Osteoblast (primary cell): ENCODE measurements around the gene RAB7B. TPM values are rescaled to one million over a fixed set of nuclear protein-coding genes. Genes with fewer than 3 reads are reported as not detected.

Experiments
- DNase-seq: peaks from one replicate; pipeline ENCODE4 v3.0.0; 2011; ENCODE audit warnings: low spot score, mixed read lengths; ENCODE audit not compliant: insufficient read length; ENCODE audit errors: missing footprints
- H2AFZ ChIP-seq: 2 replicates; pipeline ENCODE4 v1.6.0; 2011; ENCODE audit warnings: mild to moderate bottlenecking, low read length
- H3K27ac ChIP-seq: 2 replicates; pipeline ENCODE4 v1.5.1; 2011; ENCODE audit warnings: mild to moderate bottlenecking, low read depth, low read length, moderate library complexity
- H3K27me3 ChIP-seq: 2 replicates; pipeline ENCODE4 v1.6.0; 2012; ENCODE audit warnings: mild to moderate bottlenecking, control low read depth, inconsistent platforms, low read length, moderate library complexity; ENCODE audit not compliant: insufficient read depth
- H3K36me3 ChIP-seq: 2 replicates; pipeline ENCODE4 v1.5.1; 2011; ENCODE audit warnings: mild to moderate bottlenecking, low read length, control low read depth, moderate library complexity; ENCODE audit not compliant: insufficient read depth
- H3K4me1 ChIP-seq: 2 replicates; pipeline ENCODE4 v1.5.1; 2011; ENCODE audit warnings: mild to moderate bottlenecking, low read length, control low read depth, moderate library complexity; ENCODE audit not compliant: insufficient read depth
- H3K4me2 ChIP-seq: 2 replicates; pipeline ENCODE4 v1.6.0; 2011; ENCODE audit warnings: mild to moderate bottlenecking, low read length; ENCODE audit not compliant: insufficient read depth
- H3K4me3 ChIP-seq: fragments of 200-600 bp; sonication (generic); 3 replicates; pipeline ENCODE4 v1.5.1; 2012; ENCODE audit warnings: mild to moderate bottlenecking, low read length, inconsistent platforms; ENCODE audit not compliant: insufficient read depth
- H3K79me2 ChIP-seq: 2 replicates; pipeline ENCODE4 v1.6.0; 2012; ENCODE audit warnings: mild to moderate bottlenecking, low read length, control low read depth, inconsistent platforms; ENCODE audit not compliant: insufficient read depth
- H3K9me3 ChIP-seq: 2 replicates; pipeline ENCODE4 v1.5.1; 2011; ENCODE audit warnings: low read depth, low read length, control low read depth
- H4K20me1 ChIP-seq: 2 replicates; pipeline ENCODE4 v1.6.0; 2012; ENCODE audit warnings: mild to moderate bottlenecking, low read length, control low read depth; ENCODE audit not compliant: insufficient read depth
- CTCF ChIP-seq: IDR thresholded peaks from 2 replicates; pipeline ENCODE4 v1.5.1; 2011; ENCODE audit warnings: mild to moderate bottlenecking, low read depth, low read length, moderate library complexity; ENCODE audit errors: extremely low read depth
- total RNA-seq: library from RNA; depleted of rRNA; stranded (reverse); fragments of >200 nt; gene quantifications from 2 replicates; pipeline ENCODE4 v1.2.3, GENCODE V29; 2012

The RAB7B gene
- total RNA-seq, 1 donor = 7.6 TPM

GRCh38 chr1:205943245-205943644 is 60.0 kb downstream of the RAB7B start, which contains the start of gene SLC26A9:
TSS of gene SLC26A9 (minus strand) at chr1:205943456. CDS start at chr1:205935820, 7,636 bp downstream.
- no peaks in the 10 kb centered on the region for H3K4me1 ChIP-seq
- no peaks in the 10 kb centered on the region for H3K9me3 ChIP-seq
- H3K36me3 ChIP-seq = no peaks in the 10 kb centered on the region
- H3K4me2 ChIP-seq = no peak within 1 kb of the TSS
- peak; percentile 32 for DNase-seq
- no peaks in the 10 kb centered on the region for H3K79me2 ChIP-seq
- peaks cover 50% of the 10 kb centered on the region for H3K27me3 ChIP-seq
- no peak within 1 kb of the TSS for H2AFZ ChIP-seq
- H4K20me1 ChIP-seq = no peaks in the 10 kb centered on the region
- no peak within 1 kb of the TSS for H3K4me3 ChIP-seq
- H3K27ac ChIP-seq = no peak within 1 kb of the TSS
- no peak for TF ChIP-seq CTCF

GRCh38 chr1:205942631-205943159 is 60.5 kb downstream of the RAB7B start:
- Histone ChIP-seq H3K27me3 (peaks cover 50% of the 10 kb centered on the region), H3K36me3 (no peaks in the 10 kb centered on the region), H3K4me2 (no peak overlapping the region), H4K20me1 (no peaks in the 10 kb centered on the region), H2AFZ (no peak overlapping the region), H3K27ac (no peak overlapping the region), H3K4me3 (no peak overlapping the region), H3K79me2 (no peaks in the 10 kb centered on the region), H3K4me1 (no peaks in the 10 kb centered on the region), H3K9me3 (no peaks in the 10 kb centered on the region)
- no peak for TF ChIP-seq CTCF
- DNase-seq = peak; percentile 50

DNA sequence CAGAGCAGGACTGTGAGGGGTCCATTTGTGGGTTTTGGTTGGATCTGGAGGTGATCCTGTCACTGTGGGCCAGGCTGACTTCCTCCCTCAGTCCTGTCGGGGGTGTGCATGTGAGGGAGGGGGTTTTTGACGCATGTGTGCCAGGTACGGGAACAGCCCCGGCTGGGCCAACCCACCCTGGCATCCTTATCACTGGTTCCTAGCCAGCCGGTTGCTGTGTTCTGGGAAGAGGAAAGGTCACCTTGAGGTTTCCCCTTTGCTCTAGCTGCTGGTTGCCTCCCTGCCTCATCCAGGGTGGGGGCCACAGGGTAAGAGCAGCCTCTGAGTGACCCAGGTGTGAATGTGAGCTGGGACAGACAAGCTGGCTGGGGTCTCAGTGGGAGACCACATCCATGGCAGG is 62.5 kb downstream of the RAB7B start:
- no peak for TF ChIP-seq CTCF

DNA sequence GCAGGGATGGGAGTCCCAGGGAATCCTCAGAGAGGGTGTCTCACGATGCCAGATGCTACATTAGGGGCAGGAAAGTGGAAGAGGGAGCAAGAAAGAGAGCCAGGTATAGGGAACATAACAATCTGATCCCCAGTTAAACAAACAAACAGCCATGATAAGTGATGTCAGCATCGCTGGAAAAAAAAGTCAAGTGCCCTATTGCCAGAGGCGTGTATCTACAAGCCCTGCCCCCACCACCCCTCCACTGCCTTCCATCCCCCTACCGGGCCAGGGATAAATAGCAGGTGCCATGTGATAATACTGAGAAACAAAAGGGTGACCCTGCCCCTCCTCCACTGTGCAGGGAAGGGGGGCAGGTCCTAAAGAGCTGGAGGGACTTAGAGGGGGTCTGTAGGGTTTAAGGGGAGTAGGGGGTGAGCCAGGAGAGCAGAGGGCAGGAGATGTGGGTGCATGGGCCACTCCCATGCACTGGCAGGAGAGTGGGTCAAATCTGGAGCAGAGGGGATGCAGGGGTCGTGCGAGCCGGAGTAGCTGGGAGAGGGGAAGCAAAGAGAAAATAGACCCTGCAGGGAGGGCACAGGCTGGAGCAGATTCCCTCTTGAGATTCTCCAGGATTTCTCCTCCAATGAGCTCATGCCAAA is 63.4 kb downstream of the RAB7B start:
- no peaks in the 10 kb centered on the region for H3K36me3 ChIP-seq
- peaks cover 31% of the 10 kb centered on the region for H3K27me3 ChIP-seq
- no peaks in the 10 kb centered on the region for H3K9me3 ChIP-seq
- H2AFZ ChIP-seq = no peak overlapping the region
- peaks cover 13% of the 10 kb centered on the region for H3K4me1 ChIP-seq
- TF ChIP-seq CTCF = peak; percentile 5
- no peaks in the 10 kb centered on the region for H4K20me1 ChIP-seq
- H3K79me2 ChIP-seq = no peaks in the 10 kb centered on the region
- H3K27ac ChIP-seq = no peak overlapping the region
- no peak overlapping the region for H3K4me3 ChIP-seq
- no peak overlapping the region for H3K4me2 ChIP-seq
- peak; percentile 79 for DNase-seq

More for the DNA sequence above, 62.5 kb downstream of the RAB7B start:
- Histone ChIP-seq H3K9me3 (no peaks in the 10 kb centered on the region), H3K27ac (no peak overlapping the region), H3K4me3 (no peak overlapping the region), H3K79me2 (no peaks in the 10 kb centered on the region), H3K36me3 (no peaks in the 10 kb centered on the region), H3K4me1 (peaks cover 13% of the 10 kb centered on the region), H2AFZ (no peak overlapping the region), H3K4me2 (no peak overlapping the region), H3K27me3 (peaks cover 40% of the 10 kb centered on the region), H4K20me1 (no peaks in the 10 kb centered on the region)
- DNase-seq = no peak
